B cell (primary cell): Measurements from ENCODE around the gene ZNF296. TPM values are rescaled to one million over a fixed set of nuclear protein-coding genes. Genes with fewer than 3 reads are reported as not detected.

Source experiments
- ATAC-seq: fragments of 200-7000 bp; cut with Tn5 transposase; one replicate; pipeline ENCODE4 v1.10.0; 2021; ENCODE audit warnings: low read depth, mild to moderate bottlenecking, moderate number of reproducible peaks, moderate library complexity
- CTCF ChIA-PET: fragments of 350-600 bp; sonication (Branson Sonifier 250); formaldehyde crosslinking; loops from one replicate; lab custom pipeline; 2021; ENCODE audit warnings: antibody characterized with exemption, inconsistent platforms; lab: Charles Lee
- POLR2A ChIA-PET: fragments of 350-600 bp; sonication (Branson Sonifier 250); formaldehyde crosslinking; loops from one replicate; lab custom pipeline; 2021; ENCODE audit warnings: antibody characterized with exemption; lab: Charles Lee
- DNase-seq: peaks from one replicate; pipeline ENCODE4 v3.0.0; 2013
- H2AFZ ChIP-seq: 2 replicates; pipeline ENCODE4 v1.6.1; 2012; ENCODE audit warnings: mild to moderate bottlenecking, low read depth, low read length; ENCODE audit not compliant: insufficient read depth, poor library complexity, severe bottlenecking
- H3K27ac ChIP-seq, 2 donors: 1 replicate in 1 of 2; 2 replicates in 1 of 2; pipeline ENCODE4 v1.5.1; 2012 to 2013; ENCODE audit warnings: low read length in 2 of 2, mild to moderate bottlenecking in 2 of 2, moderate library complexity in 1 of 2
- H3K27me3 ChIP-seq, 4 experiments: fragments of 200-600 bp in 1 of 4; sonication (generic) in 1 of 4; replicated peaks in 1 of 4; 1 replicate in 2 of 4; 2 replicates in 2 of 4; pipeline versions ENCODE4 v1.6.1 to v1.7.0; 2013 to 2016; ENCODE audit warnings: low read length in 3 of 4, mild to moderate bottlenecking in 2 of 4, mixed read lengths in 1 of 4, moderate library complexity in 1 of 4; ENCODE audit not compliant: insufficient read depth in 4 of 4, control insufficient read depth in 3 of 4; ENCODE audit errors: control extremely low read depth in 1 of 4
- H3K36me3 ChIP-seq, 2 experiments: replicated peaks in 1 of 2; 1 replicate in 1 of 2; 2 replicates in 1 of 2; pipeline versions ENCODE4 v1.6.1 to v1.7.1; 2013; ENCODE audit warnings: low read length in 1 of 2; ENCODE audit not compliant: insufficient read depth in 2 of 2, control insufficient read depth in 1 of 2; ENCODE audit errors: control extremely low read depth in 1 of 2, extremely low read depth in 1 of 2
- H3K4me1 ChIP-seq, 2 donors: fragments of 200-600 bp in 1 of 2; sonication (generic) in 1 of 2; 1 replicate in 1 of 2; 2 replicates in 1 of 2; pipeline versions ENCODE4 v1.5.1 to v1.6.1; 2013 to 2017; ENCODE audit warnings: low read length in 2 of 2; ENCODE audit not compliant: control insufficient read depth in 2 of 2, insufficient read depth in 2 of 2
- H3K4me2 ChIP-seq: replicated peaks from 2 replicates; pipeline ENCODE3; 2012; ENCODE audit warnings: mild to moderate bottlenecking, low read depth, low read length; ENCODE audit not compliant: poor library complexity, severe bottlenecking
- H3K4me3 ChIP-seq, 5 experiments: fragments of 200-600 bp in 1 of 5; sonication (generic) in 1 of 5; 1 replicate in 3 of 5; 2 replicates in 2 of 5; pipeline versions ENCODE4 v1.5.1 to v1.7.0; 2011 to 2016; ENCODE audit warnings: low read length in 4 of 5, mild to moderate bottlenecking in 4 of 5, low read depth in 2 of 5, control low read depth in 1 of 5, moderate library complexity in 1 of 5; ENCODE audit not compliant: insufficient read depth in 1 of 5; ENCODE audit errors: control extremely low read depth in 1 of 5, extremely low read depth in 1 of 5
- H3K79me2 ChIP-seq: fragments of 200-600 bp; sonication (generic); one replicate; pipeline ENCODE4 v1.6.0; 2016; ENCODE audit warnings: low read length; ENCODE audit not compliant: control insufficient read depth, insufficient read depth
- H3K9ac ChIP-seq: fragments of 200-600 bp; sonication (generic); 2 replicates; pipeline ENCODE4 v1.6.1; 2017; ENCODE audit warnings: mild to moderate bottlenecking, low read length, moderate library complexity
- H3K9me3 ChIP-seq, 3 donors: one replicate each; pipeline versions ENCODE4 v1.6.1 to v1.7.1; 2013; ENCODE audit warnings: low read length in 2 of 3; ENCODE audit not compliant: control insufficient read depth in 2 of 3, insufficient read depth in 1 of 3; ENCODE audit errors: control extremely low read depth in 1 of 3
- H4K20me1 ChIP-seq: 2 replicates; pipeline ENCODE4 v1.6.0; 2012; ENCODE audit warnings: mild to moderate bottlenecking, low read length; ENCODE audit not compliant: insufficient read depth, control insufficient read depth, poor library complexity, severe bottlenecking
- H3K27ac Mint-ChIP-seq: one replicate; pipeline ENCODE4 v1.8.0; 2021; ENCODE audit warnings: mixed read lengths
- H3K27me3 Mint-ChIP-seq: one replicate; pipeline ENCODE4 v1.8.0; 2021; ENCODE audit warnings: mixed read lengths
- H3K4me1 Mint-ChIP-seq: one replicate; pipeline ENCODE4 v1.8.0; 2021; ENCODE audit warnings: mixed read lengths
- H3K4me3 Mint-ChIP-seq: one replicate; pipeline ENCODE4 v1.8.0; 2021; ENCODE audit warnings: mixed read lengths
- H3K9me3 Mint-ChIP-seq: one replicate; pipeline ENCODE4 v1.8.0; 2022; ENCODE audit warnings: mixed read lengths; ENCODE audit not compliant: insufficient read depth
- CTCF ChIP-seq: fragments of 200-600 bp; IDR thresholded peaks from one replicate; pipeline ENCODE4 v1.8.0; 2022; ENCODE audit warnings: antibody characterized with exemption, mild to moderate bottlenecking
- EZH2 ChIP-seq: IDR thresholded peaks from 2 replicates; pipeline ENCODE4 v1.6.1; 2012; ENCODE audit warnings: borderline replicate concordance, low read depth, mild to moderate bottlenecking, moderate library complexity, low read length; ENCODE audit not compliant: insufficient read depth, poor library complexity, severe bottlenecking
- WGBS: methylation state at CpG from one replicate; pipeline ENCODE4 v1.1.5; 2013; ENCODE audit warnings: missing lambda C conversion rate; ENCODE audit not compliant: insufficient coverage; 5-methylcytosine and 5-hydroxymethylcytosine counted together
- intact Hi-C: fragments of 100-400 bp; cut with micrococcal nuclease; formaldehyde crosslinking; loops from one replicate; pipeline ENCODE4 v1.10.0; 2022
- polyA plus RNA-seq: library from polyadenylated mRNA; depleted of rRNA; stranded (reverse); fragments of >200 nt; gene quantifications from 2 replicates; pipeline ENCODE4 v1.2.3, GENCODE V29; 2012
- total RNA-seq, 2 donors: library from RNA; stranded (reverse); fragments of 120-200 nt in 1 of 2; gene quantifications; 1 replicate in 1 of 2; 2 replicates in 1 of 2; pipeline versions ENCODE4 v1.2.3 to v1.2.4, GENCODE V29; 2013 to 2022

Gene ZNF296
- total and polyA plus RNA-seq, 2 donors (not counting 1 experiment from before 2014, with no cell fraction given) = 21.9 to 30.2 TPM

- 93% methylated on average over 5 of the region's 5 CpGs for WGBS
- Mint-ChIP-seq H3K9me3 (peaks cover 3% of the 10 kb centered on the region), H3K27me3 (no peaks in the 10 kb centered on the region), H3K4me3 (peak overlapping the region; percentile 95), H3K4me1 (peaks cover 70% of the 10 kb centered on the region), H3K27ac (peak overlapping the region; percentile 37)
- Histone ChIP-seq H2AFZ (no peak overlapping the region), H3K9me3 (peaks cover 0 to 8% (median 0%) of the 10 kb centered on the region in 3 donors), H3K27ac (no peak overlapping the region), H3K9ac (no peak overlapping the region), H3K27me3 (no peaks in the 10 kb centered on the region), H3K4me1 (peaks cover 22 to 39% of the 10 kb centered on the region in 2 donors), H3K79me2 (peaks cover 90% of the 10 kb centered on the region), H3K36me3 (peaks cover 0 to 12% of the 10 kb centered on the region in 2 experiments), H4K20me1 (peaks cover 70% of the 10 kb centered on the region), H3K4me3 (no peak overlapping the region), H3K4me2 (peak overlapping the region; percentile 33)
- CTCF ChIA-PET = interaction anchor here (0.7 to 1.5 kb wide), 2 partner anchors 16 to 1135 kb away, joined by 3 to 5 read pairs; partner anchors contain the start of gene GEMIN7
- intact Hi-C loops = loop anchor here (5.0 kb wide), 2 partner anchors 33 to 57 kb away; partner anchors contain the start of gene CLASRP
- no peak for DNase-seq
- no peak for ATAC-seq
- TF ChIP-seq EZH2 = no peak
- no peak for TF ChIP-seq CTCF
- POLR2A ChIA-PET = no interaction called here
Observed at GRCh38 chr19:45094707-45095106, 18.4 kb upstream of the ZNF296 start.

GRCh38 chr19:45094137-45094536 lies 17.9 kb upstream of the ZNF296 start:
- Histone ChIP-seq H3K4me3 (peak overlapping the region; percentile 75 to 93 (median 82)), H3K4me2 (peak overlapping the region; percentile 88), H3K9ac (peak overlapping the region; percentile 86), H2AFZ (peak overlapping the region; percentile 93), H3K79me2 (peaks cover 85% of the 10 kb centered on the region), H3K4me1 (peaks cover 22 to 39% of the 10 kb centered on the region in 2 donors), H3K9me3 (peaks cover 0 to 8% (median 0%) of the 10 kb centered on the region in 3 donors), H4K20me1 (peaks cover 64% of the 10 kb centered on the region), H3K27ac (peak overlapping the region in 1 of 2 donors; percentile 98), H3K36me3 (peaks cover 0 to 13% of the 10 kb centered on the region in 2 experiments), H3K27me3 (no peaks in the 10 kb centered on the region)
- peaks cover 3% of the 10 kb centered on the region for H3K9me3 Mint-ChIP-seq
- H3K27ac Mint-ChIP-seq = peak overlapping the region; percentile 99
- CTCF ChIA-PET = interaction anchor here (1.5 kb wide), 1 partner anchor 15 kb away, joined by 5 read pairs; the partner anchor contains the start of gene GEMIN7
- H3K27me3 Mint-ChIP-seq = no peaks in the 10 kb centered on the region
- H3K4me1 Mint-ChIP-seq = peaks cover 68% of the 10 kb centered on the region
- TF ChIP-seq EZH2 (no peak), CTCF (no peak)
- POLR2A ChIA-PET = no interaction called here
- H3K4me3 Mint-ChIP-seq = peak overlapping the region; percentile 95
- ATAC-seq (no peak), DNase-seq (no peak)
- 90% methylated on average over 2 of the region's 9 CpGs for WGBS
- intact Hi-C loops = loop anchor here (5.0 kb wide), 2 partner anchors 33 to 57 kb away; partner anchors contain the start of gene CLASRP
